Prostate gland (tissue), 2 donors: Measurements from ENCODE around the gene GATB.

Source experiments
- CTCF ChIP-seq, 4 experiments: fragments of 200-600 bp in 2 of 4; fragments of 450-650 bp in 2 of 4; sonication (generic) in 2 of 4; IDR thresholded peaks; 1 replicate in 3 of 4; 2 replicates in 1 of 4; pipeline ENCODE4 v1.5.1; 2016 to 2019; ENCODE audit warnings: antibody characterized with exemption in 4 of 4, mild to moderate bottlenecking in 2 of 4, moderate library complexity in 2 of 4
- POLR2A ChIP-seq: fragments of 450-650 bp; IDR thresholded peaks from one replicate; pipeline ENCODE4 v1.6.1; 2016; ENCODE audit warnings: antibody characterized with exemption, mild to moderate bottlenecking
- POLR2AphosphoS5 ChIP-seq: sonication (generic); formaldehyde crosslinking; IDR thresholded peaks from one replicate; pipeline ENCODE4 v1.6.1; 2017; ENCODE audit warnings: antibody characterized with exemption

GRCh38 chr4:151690876-151691275 lies 69.9 kb downstream of the GATB start:
- TF ChIP-seq CTCF (IDR thresholded peaks at IDR 0.05) (no peak), POLR2A (no peak), POLR2AphosphoS5 (no peak)
